GM12872 (cell line): ENCODE results near the gene THBS2.

Experiments used
- CTCF ChIP-seq: IDR thresholded peaks from 3 replicates; pipeline ENCODE4 v1.5.1; 2011; ENCODE audit warnings: low read depth, mild to moderate bottlenecking, low read length, moderate library complexity; ENCODE audit not compliant: insufficient read depth

Gene THBS2

GRCh38 chr6:169292338-169293124, 38.9 kb upstream of the THBS2 start:
- TF ChIP-seq CTCF, result no peak

GRCh38 chr6:169291646-169292337, 38.1 kb upstream of the THBS2 start:
- no peak for TF ChIP-seq CTCF

GRCh38 chr6:169291148-169291547, 37.5 kb upstream of the THBS2 start:
- TF ChIP-seq CTCF, result no peak

- TF ChIP-seq CTCF, result no peak
Observed at GRCh38 chr6:169289619-169290339, 36.1 kb upstream of the THBS2 start.

- no peak for TF ChIP-seq CTCF
Observed at GRCh38 chr6:169289257-169289618, 35.6 kb upstream of the THBS2 start.

GRCh38 chr6:169288591-169288990, 34.9 kb upstream of the THBS2 start:
- TF ChIP-seq CTCF, result no peak

- TF ChIP-seq CTCF, result no peak
Observed at GRCh38 chr6:169287675-169288074, 34.0 kb upstream of the THBS2 start.
